Spleen (tissue), 7 donors: ENCODE data around the gene PEX14.

Experiments used
- CTCF ChIP-seq, 11 experiments: fragments of 200-600 bp in 7 of 11; fragments of 450-650 bp in 4 of 11; sonication (generic) in 4 of 11; IDR thresholded peaks in 8 of 11; conservative IDR thresholded peaks in 3 of 11; 1 replicate in 7 of 11; 2 replicates in 4 of 11; pipeline versions ENCODE4 v1.4.0 to v1.8.0; 2016 to 2021; ENCODE audit warnings: antibody characterized with exemption in 11 of 11, inconsistent platforms in 4 of 11, mild to moderate bottlenecking in 1 of 11
- POLR2A ChIP-seq, 3 donors: fragments of 450-650 bp; IDR thresholded peaks; one replicate each; pipeline ENCODE4 v1.5.1; 2017; ENCODE audit warnings: antibody characterized with exemption in 3 of 3, mild to moderate bottlenecking in 1 of 3
- donor health status: DM: no; HTN: no; CAD: no; lungs with moderate emphysema.
- donor health status: DM: no; HTN: no; CAD: no.
- donor health status: DM: no; HTN: no; CAD: no.

GRCh38 chr1:10508511-10508951 lies 33.8 kb downstream of the PEX14 start:
- no peak for TF ChIP-seq POLR2A (IDR thresholded peaks at IDR 0.05)
- no peak for TF ChIP-seq CTCF (IDR thresholded peaks at IDR 0.05 in 8 of 11, conservative IDR thresholded peaks at IDR 0.05 in 3 of 11)
